Fibroblast of lung (primary cell): ENCODE data around the gene ZC3H11A. TPM values are rescaled to one million over a fixed set of nuclear protein-coding genes. Genes with fewer than 3 reads are reported as not detected.
"Not testable (repeated sequence)": the region's sequence is repeated elsewhere in the genome, so short reads cannot be mapped to it uniquely, and the experiment has no call there.

Experiments
- DNase-seq, 2 donors: peaks; one replicate each; pipeline versions ENCODE4 v3.0.0 to v3.0.0-alpha.2; 2010; ENCODE audit warnings: low read depth in 2 of 2
- H2AFZ ChIP-seq: 2 replicates; pipeline ENCODE4 v1.5.1; 2012; ENCODE audit warnings: low read length, control low read depth, inconsistent platforms
- H3K27ac ChIP-seq: 2 replicates; pipeline ENCODE4 v1.5.1; 2011; ENCODE audit warnings: low read length, control low read depth; ENCODE audit not compliant: insufficient read depth
- H3K27me3 ChIP-seq: 2 replicates; pipeline ENCODE4 v1.5.1; 2011; ENCODE audit warnings: mild to moderate bottlenecking, low read length; ENCODE audit not compliant: control insufficient read depth, insufficient read depth
- H3K36me3 ChIP-seq: 2 replicates; pipeline ENCODE4 v1.5.1; 2011; ENCODE audit warnings: low read length; ENCODE audit not compliant: control insufficient read depth, insufficient read depth
- H3K4me1 ChIP-seq: 2 replicates; pipeline ENCODE4 v1.5.1; 2011; ENCODE audit warnings: low read length; ENCODE audit not compliant: control insufficient read depth, insufficient read depth; ENCODE audit errors: extremely low read depth
- H3K4me2 ChIP-seq: 2 replicates; pipeline ENCODE4 v1.5.1; 2011; ENCODE audit warnings: low read length, control low read depth; ENCODE audit not compliant: insufficient read depth; ENCODE audit errors: extremely low read depth
- H3K4me3 ChIP-seq, 4 experiments: fragments of 200-600 bp in 1 of 4; sonication (generic) in 1 of 4; replicated peaks in 1 of 4; 2 replicates each; pipeline ENCODE4 v1.5.1; 2011 to 2016; ENCODE audit warnings: low read length in 4 of 4, low read depth in 3 of 4, mild to moderate bottlenecking in 3 of 4, control low read depth in 2 of 4, inconsistent platforms in 1 of 4, mixed read lengths in 1 of 4; ENCODE audit not compliant: insufficient read depth in 1 of 4; ENCODE audit errors: control extremely low read depth in 1 of 4
- H3K79me2 ChIP-seq: 2 replicates; pipeline ENCODE4 v1.5.1; 2012; ENCODE audit warnings: mild to moderate bottlenecking, low read length, inconsistent platforms; ENCODE audit not compliant: control insufficient read depth, insufficient read depth
- H3K9ac ChIP-seq: 2 replicates; pipeline ENCODE4 v1.5.1; 2011; ENCODE audit warnings: mild to moderate bottlenecking, low read length, control low read depth; ENCODE audit not compliant: insufficient read depth
- H3K9me3 ChIP-seq: 2 replicates; pipeline ENCODE4 v1.5.1; 2012; ENCODE audit warnings: low read depth, low read length; ENCODE audit not compliant: control insufficient read depth, insufficient read depth
- H4K20me1 ChIP-seq: 2 replicates; pipeline ENCODE4 v1.5.1; 2011; ENCODE audit warnings: low read length; ENCODE audit not compliant: control insufficient read depth, insufficient read depth; ENCODE audit errors: extremely low read depth
- EZH2 ChIP-seq: IDR thresholded peaks from 2 replicates; pipeline ENCODE4 v1.5.1; 2012; ENCODE audit warnings: low read length, control low read depth, mild to moderate bottlenecking; ENCODE audit errors: missing control alignments
- polyA plus RNA-seq, 2 donors: library from polyadenylated mRNA; depleted of rRNA in 1 of 2; stranded (reverse) in 1 of 2; unstranded in 1 of 2; fragments of >200 nt; gene quantifications; 2 replicates each; pipeline ENCODE4 v1.2.1, GENCODE V29; 2011 to 2012; ENCODE audit warnings: missing spikeins in 1 of 2
- total RNA-seq: library from RNA; depleted of rRNA; stranded (reverse); fragments of >200 nt; gene quantifications from 2 replicates; pipeline ENCODE4 v1.2.1, GENCODE V29; 2014
- TF ChIP-seq, protein P1 (sequence below), 2 donors: IDR thresholded peaks in 1 of 2; conservative IDR thresholded peaks in 1 of 2; 1 replicate in 1 of 2; 2 replicates in 1 of 2; pipeline ENCODE4 v1.5.1; 2011 to 2012; ENCODE audit warnings: low read length in 2 of 2, control low read depth in 1 of 2, inconsistent platforms in 1 of 2, low read depth in 1 of 2, mild to moderate bottlenecking in 1 of 2

The ZC3H11A gene
- total and polyA plus RNA-seq, 2 donors (not counting 1 experiment from before 2014, with no cell fraction given): 88.0 to 98.6 TPM

GRCh38 chr1:203754455-203754864, 41.0 kb upstream of the ZC3H11A start:
- no peak overlapping the region for H2AFZ ChIP-seq
- no peaks in the 10 kb centered on the region for H3K9me3 ChIP-seq
- no peak overlapping the region for H3K9ac ChIP-seq
- H3K4me2 ChIP-seq: no peak overlapping the region
- H3K79me2 ChIP-seq: no peaks in the 10 kb centered on the region
- H4K20me1 ChIP-seq: no peaks in the 10 kb centered on the region
- H3K4me3 ChIP-seq: no peak overlapping the region
- H3K36me3 ChIP-seq: no peaks in the 10 kb centered on the region
- TF ChIP-seq EZH2: no peak
- TF ChIP-seq, protein P1, sequence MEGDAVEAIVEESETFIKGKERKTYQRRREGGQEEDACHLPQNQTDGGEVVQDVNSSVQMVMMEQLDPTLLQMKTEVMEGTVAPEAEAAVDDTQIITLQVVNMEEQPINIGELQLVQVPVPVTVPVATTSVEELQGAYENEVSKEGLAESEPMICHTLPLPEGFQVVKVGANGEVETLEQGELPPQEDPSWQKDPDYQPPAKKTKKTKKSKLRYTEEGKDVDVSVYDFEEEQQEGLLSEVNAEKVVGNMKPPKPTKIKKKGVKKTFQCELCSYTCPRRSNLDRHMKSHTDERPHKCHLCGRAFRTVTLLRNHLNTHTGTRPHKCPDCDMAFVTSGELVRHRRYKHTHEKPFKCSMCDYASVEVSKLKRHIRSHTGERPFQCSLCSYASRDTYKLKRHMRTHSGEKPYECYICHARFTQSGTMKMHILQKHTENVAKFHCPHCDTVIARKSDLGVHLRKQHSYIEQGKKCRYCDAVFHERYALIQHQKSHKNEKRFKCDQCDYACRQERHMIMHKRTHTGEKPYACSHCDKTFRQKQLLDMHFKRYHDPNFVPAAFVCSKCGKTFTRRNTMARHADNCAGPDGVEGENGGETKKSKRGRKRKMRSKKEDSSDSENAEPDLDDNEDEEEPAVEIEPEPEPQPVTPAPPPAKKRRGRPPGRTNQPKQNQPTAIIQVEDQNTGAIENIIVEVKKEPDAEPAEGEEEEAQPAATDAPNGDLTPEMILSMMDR (conservative IDR thresholded peaks at IDR 0.05 in 1 of 2, IDR thresholded peaks at IDR 0.05 in 1 of 2; ENCODE audit: low read depth in 1 of 2, low read length in 2 of 2): no peak
- no peak overlapping the region for H3K27ac ChIP-seq
- peaks cover 2% of the 10 kb centered on the region for H3K4me1 ChIP-seq
- no peak for DNase-seq
- H3K27me3 ChIP-seq: no peaks in the 10 kb centered on the region

DNA sequence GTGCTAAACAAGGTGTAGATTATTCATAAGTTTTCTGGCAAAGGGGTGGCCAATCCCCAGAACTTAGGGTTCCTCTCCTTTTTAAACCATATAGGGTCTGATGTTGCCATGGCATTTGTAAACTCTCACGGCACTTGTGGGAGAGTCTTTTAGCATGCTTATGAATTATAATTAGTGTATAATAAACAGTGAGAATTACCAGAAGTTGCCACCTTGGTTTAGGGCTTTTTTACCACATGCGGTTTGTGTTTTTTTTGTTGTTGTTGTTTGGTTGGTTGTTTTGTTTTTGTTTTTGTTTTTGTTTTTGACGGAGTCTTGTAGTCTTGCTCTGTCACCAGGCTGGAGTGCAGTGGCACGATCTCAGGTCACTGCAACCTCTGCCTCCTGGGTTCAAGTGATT, 39.4 kb upstream of the ZC3H11A start:
- Histone ChIP-seq H3K9ac (no peak overlapping the region), H4K20me1 (no peaks in the 10 kb centered on the region), H3K36me3 (no peaks in the 10 kb centered on the region), H3K4me1 (peaks cover 2% of the 10 kb centered on the region), H3K79me2 (no peaks in the 10 kb centered on the region), H3K4me3 (no peak overlapping the region), H3K27ac (no peak overlapping the region), H3K27me3 (no peaks in the 10 kb centered on the region), H2AFZ (no peak overlapping the region), H3K4me2 (no peak overlapping the region), H3K9me3 (no peaks in the 10 kb centered on the region)
- TF ChIP-seq EZH2: no peak
- TF ChIP-seq, protein P1 (conservative IDR thresholded peaks at IDR 0.05 in 1 of 2, IDR thresholded peaks at IDR 0.05 in 1 of 2; ENCODE audit: low read depth in 1 of 2, low read length in 2 of 2): no peak
- no peak for DNase-seq

GRCh38 chr1:203758749-203759148, 36.7 kb upstream of the ZC3H11A start:
- not testable (repeated sequence) for H3K4me2 ChIP-seq, H3K27ac ChIP-seq, H4K20me1 ChIP-seq, H3K4me1 ChIP-seq, H3K4me3 ChIP-seq, H3K36me3 ChIP-seq, H3K79me2 ChIP-seq, H3K9ac ChIP-seq, H3K9me3 ChIP-seq, H2AFZ ChIP-seq, H3K27me3 ChIP-seq, DNase-seq
